Suppressor macrophage (primary cell): Measurements from ENCODE around the gene STAT3.

Experiments
- DNase-seq, 4 experiments: peaks; one replicate each; pipeline ENCODE4 v3.0.0-alpha.2; 2020 to 2022
- total RNA-seq, 17 experiments: gene quantifications; one replicate each; lab custom pipeline; 2026; ENCODE audit warnings: mixed read lengths in 6 of 17, inconsistent platforms in 3 of 17; lab: John Stamatoyannopoulos, UW

STAT3 gene
- total RNA-seq, result 160 to 563 (median 196) reads per million in 17 experiments

DNA sequence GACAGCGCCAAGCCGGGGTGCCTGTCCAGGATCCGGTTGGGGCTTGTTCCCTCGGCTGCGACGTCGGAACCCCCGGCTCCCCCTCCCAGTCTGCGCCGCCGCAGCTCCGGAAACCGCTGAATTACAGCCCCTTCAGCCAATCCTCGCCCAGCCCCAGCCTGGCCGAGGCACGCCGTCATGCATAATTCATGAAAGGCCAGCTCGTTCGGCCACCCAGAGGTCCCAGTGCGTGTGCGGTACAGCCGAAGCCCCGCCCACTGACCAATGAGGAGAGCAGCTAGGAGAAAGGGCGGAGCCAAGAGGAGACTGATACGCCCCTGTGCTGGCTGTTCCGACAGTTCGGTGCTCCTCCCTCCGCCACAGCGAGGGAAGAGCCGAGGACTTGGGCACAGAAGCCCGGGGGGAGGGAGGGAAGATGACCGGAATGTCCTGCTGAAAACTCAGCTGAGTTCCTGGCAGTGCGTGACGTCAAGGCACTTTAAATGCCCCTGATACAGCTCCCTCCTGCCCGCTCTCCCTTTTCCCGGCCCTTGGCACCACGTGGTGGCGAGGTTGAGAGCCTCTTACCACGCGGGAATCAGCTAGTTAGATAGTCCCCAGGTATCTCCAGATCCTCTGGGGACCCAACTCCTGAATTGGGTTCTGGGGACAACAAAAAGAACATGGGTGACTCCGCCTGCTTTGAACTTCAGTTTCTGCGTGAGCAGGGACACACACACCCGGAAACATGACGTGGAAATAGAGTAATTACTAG, at the start of gene STAT3:
TSS of gene STAT3 (minus strand) at position 62 of the 754 bp plus-strand sequence. CDS start 39,926 bp downstream, outside the sequence.
- DNase-seq, result peak; percentile 100

GRCh38 chr17:42436391-42436790, 48.1 kb upstream of the STAT3 start:
- peak in 2 of 4 experiments; percentile 34 to 46 for DNase-seq

GRCh38 chr17:42431758-42432161, 43.5 kb upstream of the STAT3 start:
- DNase-seq, result peak in 3 of 4 experiments; percentile 34 to 51 (median 40)

DNA sequence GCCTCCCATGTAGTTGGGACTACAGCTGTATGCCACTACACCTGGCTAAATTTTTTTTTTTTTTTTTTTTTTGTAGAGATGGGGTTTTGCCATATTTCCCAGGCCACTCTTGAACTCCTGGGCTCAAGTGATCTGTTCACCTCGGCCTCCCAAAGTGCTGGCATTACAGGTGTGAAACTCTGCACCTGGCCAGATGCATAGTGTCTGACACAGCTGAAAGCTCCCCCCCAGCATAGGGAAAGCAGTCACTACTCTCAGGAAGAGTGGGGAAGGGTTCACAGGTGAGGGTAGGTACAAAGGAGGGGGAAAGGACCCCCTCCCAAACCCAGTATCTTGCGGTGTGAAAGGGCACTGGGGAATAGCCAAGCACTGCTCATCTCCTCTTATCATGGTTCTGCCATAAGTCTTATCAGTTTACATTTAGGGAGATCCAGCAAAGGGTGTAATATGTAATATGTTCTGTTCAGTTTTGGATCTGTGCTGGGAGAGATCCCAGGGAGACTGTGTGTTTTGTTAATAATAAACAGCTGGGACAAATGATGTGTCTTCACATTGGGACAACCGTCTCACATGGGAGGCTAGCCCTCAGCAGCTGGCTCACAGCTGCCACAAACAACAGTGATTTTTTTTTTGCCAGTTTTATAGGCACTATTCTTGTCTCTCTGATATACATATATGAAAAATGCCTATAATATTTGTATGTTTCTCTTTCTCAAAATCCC, 41.6 kb upstream of the STAT3 start:
- DNase-seq, result no peak

- peak; percentile 62 to 88 (median 80) for DNase-seq
Observed at GRCh38 chr17:42428141-42428944, 40.1 kb upstream of the STAT3 start.

DNA sequence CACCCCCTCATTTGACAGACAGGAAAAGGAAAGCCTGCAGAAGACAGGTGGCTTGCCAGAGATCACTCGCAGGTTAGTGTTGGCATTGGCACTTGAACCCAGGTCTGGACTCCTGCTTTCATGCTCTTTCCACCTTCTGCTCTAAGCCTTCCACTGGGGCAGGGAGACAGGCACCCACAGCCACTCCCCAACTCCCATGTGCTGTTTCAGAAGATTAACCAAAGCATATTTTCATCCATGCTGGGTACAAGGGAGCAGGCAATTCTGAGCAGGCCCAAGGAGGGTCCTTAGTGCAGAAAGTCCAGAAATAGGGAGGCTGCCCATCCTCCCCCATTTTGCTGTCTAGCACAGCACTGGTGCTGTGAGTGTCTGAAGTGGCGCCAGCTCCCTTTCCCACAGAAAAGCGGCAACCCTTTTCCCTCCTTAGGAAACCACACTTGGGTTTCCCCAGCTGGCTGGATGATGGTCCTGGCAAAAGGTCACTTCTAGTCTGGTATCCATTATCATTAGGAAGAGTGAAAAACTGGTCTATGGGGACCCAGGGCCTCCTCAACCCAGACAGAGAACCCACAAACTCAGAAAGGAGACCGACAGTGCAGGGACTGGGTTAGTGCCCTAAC, 36.9 kb upstream of the STAT3 start:
- DNase-seq, result no peak

DNA sequence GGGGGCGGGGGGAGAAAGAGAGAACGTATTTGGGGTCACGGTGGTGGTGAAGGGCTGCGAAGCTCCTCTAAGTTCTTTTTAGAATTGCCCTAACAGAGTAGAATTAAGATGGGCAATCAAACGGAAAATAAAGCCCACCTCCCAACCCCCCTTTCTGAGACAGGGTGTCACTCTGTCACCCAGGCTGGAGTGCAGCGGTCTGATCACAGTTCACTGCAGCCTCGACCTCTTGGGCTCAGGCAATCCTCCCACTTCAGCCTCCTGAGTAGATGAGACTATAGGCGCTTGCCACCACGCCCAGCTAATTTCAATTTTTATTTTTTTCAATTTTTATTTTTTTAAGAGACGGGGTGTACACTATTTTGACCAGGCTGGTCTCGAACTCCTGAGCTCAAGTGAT, 35.5 kb upstream of the STAT3 start:
- DNase-seq, result no peak

- DNase-seq, result peak in 3 of 4 experiments; percentile 31 to 64 (median 52)
Observed at GRCh38 chr17:42422958-42423712, 34.9 kb upstream of the STAT3 start, which contains the start of gene CAVIN1. TSS of gene CAVIN1 (minus strand) at chr17:42423256. CDS start at chr17:42423097, 159 bp downstream.

GRCh38 chr17:42422412-42422957, 34.2 kb upstream of the STAT3 start:
- peak in 2 of 4 experiments; percentile 22 to 29 for DNase-seq

- peak in 2 of 4 experiments; percentile 33 to 47 for DNase-seq
Observed at GRCh38 chr17:42421507-42422338, 33.5 kb upstream of the STAT3 start.

GRCh38 chr17:42421136-42421506, 32.9 kb upstream of the STAT3 start:
- no peak for DNase-seq

GRCh38 chr17:42417981-42418380, 29.7 kb upstream of the STAT3 start:
- peak; percentile 37 to 83 (median 62) for DNase-seq

DNA sequence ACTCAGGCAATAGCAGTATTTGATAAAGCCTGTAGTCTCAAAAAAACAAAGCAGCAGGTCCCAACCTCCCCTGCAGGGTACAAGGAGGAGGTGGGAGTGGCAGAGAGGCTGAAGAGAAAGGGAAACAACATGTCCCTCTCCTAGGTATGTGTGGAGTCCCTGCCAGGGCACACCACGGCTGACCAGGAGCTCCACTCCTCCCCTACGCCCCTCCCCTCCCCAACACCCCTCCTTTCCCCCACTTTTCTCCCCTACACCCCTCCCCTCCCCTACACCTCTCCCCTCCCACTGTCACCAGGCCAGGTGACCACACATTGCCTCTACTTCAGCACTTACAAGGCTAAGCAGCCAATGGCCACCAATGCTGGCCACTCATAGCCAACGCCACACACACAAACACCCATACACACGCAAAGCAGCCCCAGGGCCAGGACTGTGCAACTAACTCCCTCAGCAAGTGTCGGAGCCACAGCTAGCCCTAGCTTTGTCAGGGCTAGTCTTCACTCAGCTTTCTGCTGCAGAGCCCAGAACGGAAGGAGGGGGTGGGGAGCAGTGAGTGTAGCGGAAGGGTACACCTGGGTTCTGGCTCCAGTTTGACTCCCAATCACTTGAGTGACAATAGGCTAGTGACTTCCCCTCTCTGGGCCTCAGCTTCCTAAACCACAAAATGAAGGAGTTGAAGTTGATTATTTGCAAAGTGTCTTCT, 26.6 kb upstream of the STAT3 start:
- DNase-seq, result peak in 3 of 4 experiments; percentile 28 to 46 (median 38)

GRCh38 chr17:42413464-42414040, 25.3 kb upstream of the STAT3 start:
- DNase-seq, result no peak

GRCh38 chr17:42411905-42412679, 23.9 kb upstream of the STAT3 start:
- no peak for DNase-seq

GRCh38 chr17:42411361-42411760, 23.1 kb upstream of the STAT3 start:
- DNase-seq, result no peak

DNA sequence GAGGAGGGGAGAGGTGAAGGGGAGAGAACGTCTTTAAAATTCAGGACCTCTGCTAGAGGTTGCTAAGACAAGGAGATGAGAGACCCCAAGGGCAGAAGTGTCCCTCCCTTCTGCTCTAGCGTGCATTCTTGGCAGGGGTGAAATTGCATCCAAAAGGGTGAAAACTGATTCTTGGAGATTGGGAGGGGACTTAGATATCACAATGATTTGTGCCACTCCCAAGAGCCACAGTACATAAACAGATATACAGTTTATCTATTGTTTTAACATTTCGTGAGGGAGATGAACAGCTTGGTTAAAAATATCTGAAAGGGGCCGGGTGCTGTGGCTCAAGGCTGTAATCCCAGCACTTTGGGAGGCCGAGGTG, 22.1 kb upstream of the STAT3 start:
- no peak for DNase-seq
